B cell (primary cell): ENCODE results near the gene BID. TPM values are rescaled to one million over a fixed set of nuclear protein-coding genes. Genes with fewer than 3 reads are reported as not detected.
A peak's percentile ranks its signal among the peaks of the same experiment; 100 is the strongest.

Source experiments
- ATAC-seq: fragments of 200-7000 bp; cut with Tn5 transposase; one replicate; pipeline ENCODE4 v1.10.0; 2021; ENCODE audit warnings: low read depth, mild to moderate bottlenecking, moderate number of reproducible peaks, moderate library complexity
- CTCF ChIA-PET: fragments of 350-600 bp; sonication (Branson Sonifier 250); formaldehyde crosslinking; loops from one replicate; lab custom pipeline; 2021; ENCODE audit warnings: antibody characterized with exemption, inconsistent platforms; lab: Charles Lee
- POLR2A ChIA-PET: fragments of 350-600 bp; sonication (Branson Sonifier 250); formaldehyde crosslinking; loops from one replicate; lab custom pipeline; 2021; ENCODE audit warnings: antibody characterized with exemption; lab: Charles Lee
- DNase-seq: peaks from one replicate; pipeline ENCODE4 v3.0.0; 2013
- H2AFZ ChIP-seq: 2 replicates; pipeline ENCODE4 v1.6.1; 2012; ENCODE audit warnings: mild to moderate bottlenecking, low read depth, low read length; ENCODE audit not compliant: insufficient read depth, poor library complexity, severe bottlenecking
- H3K27ac ChIP-seq, 2 donors: 1 replicate in 1 of 2; 2 replicates in 1 of 2; pipeline ENCODE4 v1.5.1; 2012 to 2013; ENCODE audit warnings: low read length in 2 of 2, mild to moderate bottlenecking in 2 of 2, moderate library complexity in 1 of 2
- H3K27me3 ChIP-seq, 4 experiments: fragments of 200-600 bp in 1 of 4; sonication (generic) in 1 of 4; replicated peaks in 1 of 4; 1 replicate in 2 of 4; 2 replicates in 2 of 4; pipeline versions ENCODE4 v1.6.1 to v1.7.0; 2013 to 2016; ENCODE audit warnings: low read length in 3 of 4, mild to moderate bottlenecking in 2 of 4, mixed read lengths in 1 of 4, moderate library complexity in 1 of 4; ENCODE audit not compliant: insufficient read depth in 4 of 4, control insufficient read depth in 3 of 4; ENCODE audit errors: control extremely low read depth in 1 of 4
- H3K36me3 ChIP-seq, 2 experiments: replicated peaks in 1 of 2; 1 replicate in 1 of 2; 2 replicates in 1 of 2; pipeline versions ENCODE4 v1.6.1 to v1.7.1; 2013; ENCODE audit warnings: low read length in 1 of 2; ENCODE audit not compliant: insufficient read depth in 2 of 2, control insufficient read depth in 1 of 2; ENCODE audit errors: control extremely low read depth in 1 of 2, extremely low read depth in 1 of 2
- H3K4me1 ChIP-seq, 2 donors: fragments of 200-600 bp in 1 of 2; sonication (generic) in 1 of 2; 1 replicate in 1 of 2; 2 replicates in 1 of 2; pipeline versions ENCODE4 v1.5.1 to v1.6.1; 2013 to 2017; ENCODE audit warnings: low read length in 2 of 2; ENCODE audit not compliant: control insufficient read depth in 2 of 2, insufficient read depth in 2 of 2
- H3K4me2 ChIP-seq: replicated peaks from 2 replicates; pipeline ENCODE3; 2012; ENCODE audit warnings: mild to moderate bottlenecking, low read depth, low read length; ENCODE audit not compliant: poor library complexity, severe bottlenecking
- H3K4me3 ChIP-seq, 5 experiments: fragments of 200-600 bp in 1 of 5; sonication (generic) in 1 of 5; 1 replicate in 3 of 5; 2 replicates in 2 of 5; pipeline versions ENCODE4 v1.5.1 to v1.7.0; 2011 to 2016; ENCODE audit warnings: low read length in 4 of 5, mild to moderate bottlenecking in 4 of 5, low read depth in 2 of 5, control low read depth in 1 of 5, moderate library complexity in 1 of 5; ENCODE audit not compliant: insufficient read depth in 1 of 5; ENCODE audit errors: control extremely low read depth in 1 of 5, extremely low read depth in 1 of 5
- H3K79me2 ChIP-seq: fragments of 200-600 bp; sonication (generic); one replicate; pipeline ENCODE4 v1.6.0; 2016; ENCODE audit warnings: low read length; ENCODE audit not compliant: control insufficient read depth, insufficient read depth
- H3K9ac ChIP-seq: fragments of 200-600 bp; sonication (generic); 2 replicates; pipeline ENCODE4 v1.6.1; 2017; ENCODE audit warnings: mild to moderate bottlenecking, low read length, moderate library complexity
- H3K9me3 ChIP-seq, 3 donors: one replicate each; pipeline versions ENCODE4 v1.6.1 to v1.7.1; 2013; ENCODE audit warnings: low read length in 2 of 3; ENCODE audit not compliant: control insufficient read depth in 2 of 3, insufficient read depth in 1 of 3; ENCODE audit errors: control extremely low read depth in 1 of 3
- H4K20me1 ChIP-seq: 2 replicates; pipeline ENCODE4 v1.6.0; 2012; ENCODE audit warnings: mild to moderate bottlenecking, low read length; ENCODE audit not compliant: insufficient read depth, control insufficient read depth, poor library complexity, severe bottlenecking
- H3K27ac Mint-ChIP-seq: one replicate; pipeline ENCODE4 v1.8.0; 2021; ENCODE audit warnings: mixed read lengths
- H3K27me3 Mint-ChIP-seq: one replicate; pipeline ENCODE4 v1.8.0; 2021; ENCODE audit warnings: mixed read lengths
- H3K4me1 Mint-ChIP-seq: one replicate; pipeline ENCODE4 v1.8.0; 2021; ENCODE audit warnings: mixed read lengths
- H3K4me3 Mint-ChIP-seq: one replicate; pipeline ENCODE4 v1.8.0; 2021; ENCODE audit warnings: mixed read lengths
- H3K9me3 Mint-ChIP-seq: one replicate; pipeline ENCODE4 v1.8.0; 2022; ENCODE audit warnings: mixed read lengths; ENCODE audit not compliant: insufficient read depth
- EZH2 ChIP-seq: IDR thresholded peaks from 2 replicates; pipeline ENCODE4 v1.6.1; 2012; ENCODE audit warnings: borderline replicate concordance, low read depth, mild to moderate bottlenecking, moderate library complexity, low read length; ENCODE audit not compliant: insufficient read depth, poor library complexity, severe bottlenecking
- WGBS: methylation state at CpG from one replicate; pipeline ENCODE4 v1.1.5; 2013; ENCODE audit warnings: missing lambda C conversion rate; ENCODE audit not compliant: insufficient coverage; 5-methylcytosine and 5-hydroxymethylcytosine counted together
- intact Hi-C: fragments of 100-400 bp; cut with micrococcal nuclease; formaldehyde crosslinking; loops from one replicate; pipeline ENCODE4 v1.10.0; 2022
- polyA plus RNA-seq: library from polyadenylated mRNA; depleted of rRNA; stranded (reverse); fragments of >200 nt; gene quantifications from 2 replicates; pipeline ENCODE4 v1.2.3, GENCODE V29; 2012
- total RNA-seq, 2 donors: library from RNA; stranded (reverse); fragments of 120-200 nt in 1 of 2; gene quantifications; 1 replicate in 1 of 2; 2 replicates in 1 of 2; pipeline versions ENCODE4 v1.2.3 to v1.2.4, GENCODE V29; 2013 to 2022
- TF ChIP-seq, protein P1 (sequence below): fragments of 200-600 bp; IDR thresholded peaks from one replicate; pipeline ENCODE4 v1.8.0; 2022; ENCODE audit warnings: antibody characterized with exemption, mild to moderate bottlenecking

The BID gene
- total and polyA plus RNA-seq, 2 donors (not counting 1 experiment from before 2014, with no cell fraction given), result 17.5 to 23.3 TPM

DNA sequence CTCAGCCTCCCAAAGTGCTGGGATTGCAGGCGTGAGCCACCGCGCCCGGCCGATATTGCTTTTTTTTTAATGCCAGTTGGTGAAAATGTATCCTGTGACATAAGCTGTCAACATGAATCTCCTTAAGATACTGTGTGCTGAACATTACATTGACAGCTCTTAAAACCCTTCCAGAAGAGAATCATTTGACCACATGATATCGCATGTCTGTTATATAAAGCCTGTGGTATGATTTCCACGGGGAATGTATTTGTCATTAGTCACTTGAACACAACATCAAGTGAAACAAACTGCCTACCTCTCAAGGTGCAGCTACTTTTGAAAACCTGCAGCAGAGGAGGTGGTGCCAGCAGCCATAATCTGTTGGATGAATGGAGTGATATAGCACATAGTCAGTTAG, 68.7 kb downstream of the BID start:
- no peak overlapping the region for H3K4me2 ChIP-seq
- peak overlapping the region; percentile 60 for H3K4me3 Mint-ChIP-seq
- H3K27me3 Mint-ChIP-seq, result no peaks in the 10 kb centered on the region
- no peaks in the 10 kb centered on the region for H3K27me3 ChIP-seq
- intact Hi-C loops, result no loop called here
- no peak overlapping the region for H2AFZ ChIP-seq
- WGBS, result 100% methylated on average over 5 of the region's 7 CpGs
- no peak overlapping the region for H3K4me3 ChIP-seq
- peak overlapping the region; percentile 74 for H3K27ac Mint-ChIP-seq
- peaks cover 8 to 13% of the 10 kb centered on the region in 2 donors for H3K4me1 ChIP-seq
- TF ChIP-seq, protein P1, sequence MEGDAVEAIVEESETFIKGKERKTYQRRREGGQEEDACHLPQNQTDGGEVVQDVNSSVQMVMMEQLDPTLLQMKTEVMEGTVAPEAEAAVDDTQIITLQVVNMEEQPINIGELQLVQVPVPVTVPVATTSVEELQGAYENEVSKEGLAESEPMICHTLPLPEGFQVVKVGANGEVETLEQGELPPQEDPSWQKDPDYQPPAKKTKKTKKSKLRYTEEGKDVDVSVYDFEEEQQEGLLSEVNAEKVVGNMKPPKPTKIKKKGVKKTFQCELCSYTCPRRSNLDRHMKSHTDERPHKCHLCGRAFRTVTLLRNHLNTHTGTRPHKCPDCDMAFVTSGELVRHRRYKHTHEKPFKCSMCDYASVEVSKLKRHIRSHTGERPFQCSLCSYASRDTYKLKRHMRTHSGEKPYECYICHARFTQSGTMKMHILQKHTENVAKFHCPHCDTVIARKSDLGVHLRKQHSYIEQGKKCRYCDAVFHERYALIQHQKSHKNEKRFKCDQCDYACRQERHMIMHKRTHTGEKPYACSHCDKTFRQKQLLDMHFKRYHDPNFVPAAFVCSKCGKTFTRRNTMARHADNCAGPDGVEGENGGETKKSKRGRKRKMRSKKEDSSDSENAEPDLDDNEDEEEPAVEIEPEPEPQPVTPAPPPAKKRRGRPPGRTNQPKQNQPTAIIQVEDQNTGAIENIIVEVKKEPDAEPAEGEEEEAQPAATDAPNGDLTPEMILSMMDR, result no peak
- TF ChIP-seq EZH2, result no peak
- peaks cover 21% of the 10 kb centered on the region for H3K4me1 Mint-ChIP-seq
- DNase-seq (no peak), ATAC-seq (no peak)
- CTCF ChIA-PET, result interaction anchor here (1.2 kb wide), 1 partner anchor 79 kb away, joined by 4 read pairs; no protein-coding TSS in a partner anchor
- no peaks in the 10 kb centered on the region for H3K9me3 Mint-ChIP-seq
- peaks cover 2 to 12% of the 10 kb centered on the region in 2 experiments for H3K36me3 ChIP-seq
- H3K9me3 ChIP-seq, result no peaks in the 10 kb centered on the region
- no peaks in the 10 kb centered on the region for H4K20me1 ChIP-seq
- no peaks in the 10 kb centered on the region for H3K79me2 ChIP-seq
- H3K9ac ChIP-seq, result no peak overlapping the region
- POLR2A ChIA-PET, result interaction anchor here (0.6 kb wide), 1 partner anchor 514 kb away, joined by 3 read pairs; no protein-coding TSS in a partner anchor
- H3K27ac ChIP-seq, result peak overlapping the region; percentile 43 to 69

DNA sequence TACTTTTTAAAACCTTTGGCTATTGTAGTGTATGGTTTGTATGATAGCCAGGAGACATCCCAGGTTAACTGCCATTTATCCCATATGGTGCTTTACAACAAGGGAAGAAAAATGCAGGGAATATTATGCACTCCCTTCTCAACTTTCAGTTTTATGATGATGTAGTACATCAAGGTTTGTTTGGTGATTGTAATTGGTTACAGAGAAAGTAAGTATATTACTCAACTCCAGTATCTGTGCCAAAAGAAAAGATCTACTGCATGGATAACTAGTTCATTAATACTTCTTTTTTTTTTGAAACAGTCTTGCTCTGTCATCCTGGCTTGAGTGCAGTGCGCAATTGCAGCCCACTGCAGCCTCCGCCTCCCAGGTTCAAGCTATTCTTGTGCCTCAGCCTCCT, 70.5 kb downstream of the BID start:
- Histone ChIP-seq H3K27ac (no peak overlapping the region), H3K4me2 (no peak overlapping the region), H3K79me2 (no peaks in the 10 kb centered on the region), H4K20me1 (no peaks in the 10 kb centered on the region), H2AFZ (no peak overlapping the region), H3K9ac (no peak overlapping the region), H3K36me3 (peaks cover 4 to 12% of the 10 kb centered on the region in 2 experiments), H3K4me1 (peaks cover 8 to 13% of the 10 kb centered on the region in 2 donors), H3K9me3 (no peaks in the 10 kb centered on the region), H3K27me3 (no peaks in the 10 kb centered on the region), H3K4me3 (no peak overlapping the region)
- H3K27ac Mint-ChIP-seq, result no peak overlapping the region
- intact Hi-C loops, result no loop called here
- H3K9me3 Mint-ChIP-seq, result no peaks in the 10 kb centered on the region
- ChIA-PET POLR2A (no interaction called here), CTCF (no interaction called here)
- DNase-seq (no peak), ATAC-seq (no peak)
- no peak for TF ChIP-seq EZH2
- TF ChIP-seq, protein P1, result no peak
- no peaks in the 10 kb centered on the region for H3K27me3 Mint-ChIP-seq
- WGBS, result 95% methylated on average over 2 of the region's 2 CpGs
- H3K4me3 Mint-ChIP-seq, result no peak overlapping the region
- peaks cover 21% of the 10 kb centered on the region for H3K4me1 Mint-ChIP-seq
